SU-DHL-6 (cell line): ENCODE results near the gene PDGFD.
A peak's percentile ranks its signal among the peaks of the same experiment; 100 is the strongest.

ENCODE experiments used
- H2AFZ ChIP-seq: fragments of 200-600 bp; sonication (generic); 2 replicates; pipeline ENCODE4 v1.6.1; 2014; ENCODE audit warnings: low read depth, mild to moderate bottlenecking, moderate library complexity, mixed read lengths, antibody characterized with exemption, low read length; ENCODE audit not compliant: severe bottlenecking
- H3F3A ChIP-seq: fragments of 200-600 bp; shearing (Covaris generic); 2 replicates; pipeline ENCODE4 v1.6.0; 2016; ENCODE audit warnings: antibody characterized with exemption, mild to moderate bottlenecking; ENCODE audit not compliant: insufficient read depth
- H3K27ac ChIP-seq: fragments of 200-600 bp; sonication (generic); 2 replicates; pipeline ENCODE4 v1.5.1; 2016; ENCODE audit warnings: low read depth, mild to moderate bottlenecking, low read length, moderate library complexity, mixed read lengths
- H3K27me3 ChIP-seq: fragments of 200-600 bp; sonication (generic), shearing (Covaris generic); 2 replicates; pipeline ENCODE4 v1.6.0; 2014; ENCODE audit warnings: mild to moderate bottlenecking, low read length
- H3K36me3 ChIP-seq: fragments of 200-600 bp; sonication (generic); 2 replicates; pipeline ENCODE4 v1.6.1; 2014; ENCODE audit warnings: mild to moderate bottlenecking, low read length, mixed read lengths
- H3K4me2 ChIP-seq: fragments of 300-600, 200-600 bp; shearing (Covaris generic), sonication (generic); 2 replicates; pipeline ENCODE4 v1.6.0; 2014; ENCODE audit warnings: low read length, low read depth, mild to moderate bottlenecking; ENCODE audit not compliant: poor library complexity, severe bottlenecking
- H3K4me3 ChIP-seq: fragments of 200-600 bp; sonication (generic); 2 replicates; pipeline ENCODE4 v1.5.1; 2014; ENCODE audit warnings: antibody characterized with exemption, low read length, mild to moderate bottlenecking, mixed read lengths; ENCODE audit not compliant: insufficient read depth, poor library complexity, severe bottlenecking
- H3K79me2 ChIP-seq: fragments of 200-600 bp; sonication (generic); 2 replicates; pipeline ENCODE4 v1.6.1; 2014; ENCODE audit warnings: mild to moderate bottlenecking, low read length, moderate library complexity; ENCODE audit not compliant: insufficient read depth
- H3K9ac ChIP-seq: fragments of 200-600 bp; sonication (generic); 2 replicates; pipeline ENCODE4 v1.7.0; 2014; ENCODE audit warnings: mild to moderate bottlenecking, low read length
- H3K9me2 ChIP-seq: fragments of 200-600 bp; sonication (generic); replicated peaks from 2 replicates; pipeline ENCODE4 v1.6.1; 2014; ENCODE audit warnings: low read length; ENCODE audit not compliant: insufficient read depth
- H3K9me3 ChIP-seq: fragments of 200-600 bp; sonication (generic); 2 replicates; pipeline ENCODE4 v1.6.1; 2014; ENCODE audit warnings: low read length, mixed read lengths; ENCODE audit not compliant: insufficient read depth
- H4K20me1 ChIP-seq: fragments of 200-600 bp; sonication (generic); 2 replicates; pipeline ENCODE4 v1.6.1; 2014; ENCODE audit warnings: low read depth, mild to moderate bottlenecking, antibody characterized with exemption, low read length, moderate library complexity, mixed read lengths
- EZH2phosphoT487 ChIP-seq: fragments of 200-600 bp; sonication (generic), shearing (Covaris generic); conservative IDR thresholded peaks from 2 replicates; pipeline ENCODE4 v1.6.1; 2018; ENCODE audit warnings: mild to moderate bottlenecking, antibody characterized with exemption, low read length, moderate library complexity, mixed read lengths
- TF ChIP-seq, protein P1 (sequence below): fragments of 200-600 bp; sonication (generic); IDR thresholded peaks from one replicate; pipeline ENCODE4 v1.5.1; 2017; ENCODE audit warnings: antibody characterized with exemption, mild to moderate bottlenecking, low read length, moderate library complexity; ENCODE audit not compliant: insufficient read depth, poor library complexity, severe bottlenecking

The PDGFD gene

DNA sequence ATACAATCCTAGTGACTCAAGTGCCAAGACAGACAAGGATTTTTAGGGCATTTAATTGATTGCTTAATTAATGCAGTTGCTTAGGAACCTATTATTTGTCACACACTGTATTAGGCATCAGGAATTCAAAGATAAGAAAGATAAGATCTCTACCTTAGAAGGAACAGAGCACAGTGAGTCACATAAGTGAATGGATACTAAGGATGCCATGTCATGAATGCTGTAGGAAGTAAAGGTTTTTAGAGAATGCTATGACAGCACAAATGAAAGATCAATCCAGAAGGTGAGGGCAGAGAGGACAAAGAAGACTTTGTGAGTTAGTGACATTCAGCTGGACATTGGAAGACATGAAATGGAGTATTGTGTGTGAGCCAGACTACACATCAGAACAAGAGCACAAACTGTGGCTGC, 275.4 kb downstream of the PDGFD start:
- Histone ChIP-seq H3K9me2 (no peaks in the 10 kb centered on the region), H3K9me3 (no peaks in the 10 kb centered on the region), H3K27me3 (no peaks in the 10 kb centered on the region), H2AFZ (no peak overlapping the region), H3K79me2 (no peaks in the 10 kb centered on the region), H3K4me2 (no peak overlapping the region), H3K9ac (no peak overlapping the region), H3K36me3 (no peaks in the 10 kb centered on the region), H3K27ac (no peak overlapping the region), H4K20me1 (no peaks in the 10 kb centered on the region), H3K4me3 (no peak overlapping the region), H3F3A (no peaks in the 10 kb centered on the region)
- TF ChIP-seq EZH2phosphoT487: no peak
- TF ChIP-seq, protein P1, sequence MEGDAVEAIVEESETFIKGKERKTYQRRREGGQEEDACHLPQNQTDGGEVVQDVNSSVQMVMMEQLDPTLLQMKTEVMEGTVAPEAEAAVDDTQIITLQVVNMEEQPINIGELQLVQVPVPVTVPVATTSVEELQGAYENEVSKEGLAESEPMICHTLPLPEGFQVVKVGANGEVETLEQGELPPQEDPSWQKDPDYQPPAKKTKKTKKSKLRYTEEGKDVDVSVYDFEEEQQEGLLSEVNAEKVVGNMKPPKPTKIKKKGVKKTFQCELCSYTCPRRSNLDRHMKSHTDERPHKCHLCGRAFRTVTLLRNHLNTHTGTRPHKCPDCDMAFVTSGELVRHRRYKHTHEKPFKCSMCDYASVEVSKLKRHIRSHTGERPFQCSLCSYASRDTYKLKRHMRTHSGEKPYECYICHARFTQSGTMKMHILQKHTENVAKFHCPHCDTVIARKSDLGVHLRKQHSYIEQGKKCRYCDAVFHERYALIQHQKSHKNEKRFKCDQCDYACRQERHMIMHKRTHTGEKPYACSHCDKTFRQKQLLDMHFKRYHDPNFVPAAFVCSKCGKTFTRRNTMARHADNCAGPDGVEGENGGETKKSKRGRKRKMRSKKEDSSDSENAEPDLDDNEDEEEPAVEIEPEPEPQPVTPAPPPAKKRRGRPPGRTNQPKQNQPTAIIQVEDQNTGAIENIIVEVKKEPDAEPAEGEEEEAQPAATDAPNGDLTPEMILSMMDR: no peak

DNA sequence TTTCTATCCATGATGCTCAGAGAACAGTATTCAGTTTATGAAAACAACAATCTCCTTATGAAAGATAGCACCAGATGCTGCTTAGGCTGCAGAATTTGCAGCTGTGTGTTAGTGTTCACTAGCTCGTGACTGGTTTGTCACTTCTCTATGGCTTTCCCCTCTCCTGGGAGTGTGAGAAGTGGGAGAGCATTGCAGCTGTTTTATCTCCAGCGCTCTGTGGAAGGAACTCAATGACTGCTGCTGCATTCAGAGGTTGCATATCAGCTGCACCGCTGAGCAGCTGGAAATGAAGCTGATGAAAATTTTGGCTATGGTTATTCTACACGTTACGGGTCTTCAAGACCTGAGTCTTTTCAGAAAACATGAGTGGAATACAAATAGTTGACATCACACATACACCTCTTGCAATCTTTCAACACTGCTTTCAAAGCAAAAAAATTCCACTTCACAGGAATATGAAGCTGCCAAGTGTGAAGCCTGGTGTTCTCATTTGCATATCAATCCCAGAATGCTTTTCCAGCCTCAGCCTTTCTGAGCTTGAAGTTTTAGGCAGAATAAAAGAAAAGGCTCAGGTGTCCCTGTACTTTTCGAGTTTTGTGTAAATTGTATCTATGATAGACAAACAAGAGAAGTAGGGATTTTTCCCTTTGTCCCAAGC, 276.8 kb downstream of the PDGFD start:
- H3K36me3 ChIP-seq: no peaks in the 10 kb centered on the region
- peak overlapping the region; percentile 44 for H3K4me2 ChIP-seq
- no peak for TF ChIP-seq EZH2phosphoT487
- TF ChIP-seq, protein P1: no peak
- no peaks in the 10 kb centered on the region for H3K27me3 ChIP-seq
- H3F3A ChIP-seq: no peaks in the 10 kb centered on the region
- no peaks in the 10 kb centered on the region for H3K79me2 ChIP-seq
- H3K9me3 ChIP-seq: no peaks in the 10 kb centered on the region
- H3K27ac ChIP-seq: no peak overlapping the region
- no peaks in the 10 kb centered on the region for H3K9me2 ChIP-seq
- H3K4me3 ChIP-seq: peak overlapping the region; percentile 4
- no peak overlapping the region for H2AFZ ChIP-seq
- no peaks in the 10 kb centered on the region for H4K20me1 ChIP-seq
- no peak overlapping the region for H3K9ac ChIP-seq

DNA sequence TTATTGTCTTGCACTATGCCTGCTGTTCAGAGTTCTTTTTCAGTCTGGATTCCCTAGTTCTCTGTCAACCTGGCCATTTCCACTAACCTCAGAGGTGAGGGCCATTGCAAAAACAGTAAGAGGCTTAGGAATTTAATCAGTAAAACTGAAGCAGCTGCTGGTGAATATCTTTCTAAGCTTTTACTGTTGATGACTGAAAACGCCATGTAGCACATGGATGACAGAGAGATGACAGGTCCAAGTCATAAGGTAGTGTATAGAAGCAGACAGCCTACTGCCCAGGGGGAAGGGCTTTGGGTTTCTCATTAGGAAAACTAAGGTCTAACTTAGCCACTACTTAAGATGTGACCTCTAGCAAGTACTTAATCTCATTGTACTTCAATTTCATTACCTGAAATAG, 280.1 kb downstream of the PDGFD start:
- TF ChIP-seq EZH2phosphoT487: no peak
- TF ChIP-seq, protein P1: no peak
- Histone ChIP-seq H4K20me1 (no peaks in the 10 kb centered on the region), H3K9me3 (no peaks in the 10 kb centered on the region), H3K27ac (no peak overlapping the region), H3K79me2 (no peaks in the 10 kb centered on the region), H3K4me2 (no peak overlapping the region), H2AFZ (no peak overlapping the region), H3K27me3 (no peaks in the 10 kb centered on the region), H3K9ac (no peak overlapping the region), H3K36me3 (no peaks in the 10 kb centered on the region), H3K9me2 (no peaks in the 10 kb centered on the region), H3F3A (no peaks in the 10 kb centered on the region), H3K4me3 (no peak overlapping the region)
